Measurements from ENCODE around the gene LPP. TPM values are rescaled to one million over a fixed set of nuclear protein-coding genes. Genes with fewer than 3 reads are reported as not detected.

LPP gene
- polyA plus RNA-seq, 2 donors = 10.5 to 12.9 TPM

GRCh38 chr3:188537606-188538005 lies 383.6 kb downstream of the LPP start:
- Histone ChIP-seq H3K27ac (ENCODE audit: low read depth in 2 of 2, low read length in 1 of 2) (no peak overlapping the region), H3K36me3 (ENCODE audit: control insufficient read depth in 2 of 2, insufficient read depth in 2 of 2, low read length in 1 of 2) (no peaks in the 10 kb centered on the region), H3K4me3 (ENCODE audit: low read depth in 1 of 2, low read length in 2 of 2) (no peak overlapping the region), H3K4me1 (ENCODE audit: control insufficient read depth in 2 of 2, insufficient read depth in 2 of 2, low read length in 1 of 2) (peaks cover 0 to 2% of the 10 kb centered on the region in 2 donors), H3K27me3 (ENCODE audit: control insufficient read depth in 1 of 2, insufficient read depth in 2 of 2, low read length in 2 of 2) (no peaks in the 10 kb centered on the region), H3K9me3 (ENCODE audit: control insufficient read depth in 2 of 2, insufficient read depth in 1 of 2, low read depth in 1 of 2, low read length in 1 of 2) (no peaks in the 10 kb centered on the region)
- 93 to 94% methylated on average over 3 of the region's 3 CpGs for WGBS, 2 donors

GRCh38 chr3:188539037-188539436 lies 385.1 kb downstream of the LPP start:
- Histone ChIP-seq H3K9me3 (ENCODE audit: control insufficient read depth in 2 of 2, insufficient read depth in 1 of 2, low read depth in 1 of 2, low read length in 1 of 2) (no peaks in the 10 kb centered on the region), H3K36me3 (ENCODE audit: control insufficient read depth in 2 of 2, insufficient read depth in 2 of 2, low read length in 1 of 2) (no peaks in the 10 kb centered on the region), H3K4me3 (ENCODE audit: low read depth in 1 of 2, low read length in 2 of 2) (no peak overlapping the region), H3K4me1 (ENCODE audit: control insufficient read depth in 2 of 2, insufficient read depth in 2 of 2, low read length in 1 of 2) (peaks cover 0 to under 1% of the 10 kb centered on the region in 2 donors), H3K27ac (ENCODE audit: low read depth in 2 of 2, low read length in 1 of 2) (no peak overlapping the region), H3K27me3 (ENCODE audit: control insufficient read depth in 1 of 2, insufficient read depth in 2 of 2, low read length in 2 of 2) (no peaks in the 10 kb centered on the region)
- WGBS, 2 donors = 98 to 99% methylated on average over 3 of the region's 3 CpGs

GRCh38 chr3:188539631-188540194 lies 385.8 kb downstream of the LPP start:
- Histone ChIP-seq H3K9me3 (ENCODE audit: control insufficient read depth in 2 of 2, insufficient read depth in 1 of 2, low read depth in 1 of 2, low read length in 1 of 2) (no peaks in the 10 kb centered on the region), H3K36me3 (ENCODE audit: control insufficient read depth in 2 of 2, insufficient read depth in 2 of 2, low read length in 1 of 2) (no peaks in the 10 kb centered on the region), H3K27ac (ENCODE audit: low read depth in 2 of 2, low read length in 1 of 2) (no peak overlapping the region), H3K27me3 (ENCODE audit: control insufficient read depth in 1 of 2, insufficient read depth in 2 of 2, low read length in 2 of 2) (no peaks in the 10 kb centered on the region), H3K4me1 (ENCODE audit: control insufficient read depth in 2 of 2, insufficient read depth in 2 of 2, low read length in 1 of 2) (no peaks in the 10 kb centered on the region), H3K4me3 (ENCODE audit: low read depth in 1 of 2, low read length in 2 of 2) (no peak overlapping the region)

- WGBS, 2 donors = 87 to 89% methylated on average over 1 of the region's 1 CpG
- Histone ChIP-seq H3K36me3 (ENCODE audit: control insufficient read depth in 2 of 2, insufficient read depth in 2 of 2, low read length in 1 of 2) (peaks cover 0 to 2% of the 10 kb centered on the region in 2 donors), H3K4me3 (ENCODE audit: low read depth in 1 of 2, low read length in 2 of 2) (no peak overlapping the region), H3K4me1 (ENCODE audit: control insufficient read depth in 2 of 2, insufficient read depth in 2 of 2, low read length in 1 of 2) (no peaks in the 10 kb centered on the region), H3K27ac (ENCODE audit: low read depth in 2 of 2, low read length in 1 of 2) (no peak overlapping the region), H3K27me3 (ENCODE audit: control insufficient read depth in 1 of 2, insufficient read depth in 2 of 2, low read length in 2 of 2) (no peaks in the 10 kb centered on the region), H3K9me3 (ENCODE audit: control insufficient read depth in 2 of 2, insufficient read depth in 1 of 2, low read depth in 1 of 2, low read length in 1 of 2) (no peaks in the 10 kb centered on the region)
Observed at GRCh38 chr3:188542196-188542595, 388.2 kb downstream of the LPP start.

- Histone ChIP-seq H3K4me1 (ENCODE audit: control insufficient read depth in 2 of 2, insufficient read depth in 2 of 2, low read length in 1 of 2) (no peaks in the 10 kb centered on the region), H3K27me3 (ENCODE audit: control insufficient read depth in 1 of 2, insufficient read depth in 2 of 2, low read length in 2 of 2) (no peaks in the 10 kb centered on the region), H3K36me3 (ENCODE audit: control insufficient read depth in 2 of 2, insufficient read depth in 2 of 2, low read length in 1 of 2) (peaks cover 0 to 2% of the 10 kb centered on the region in 2 donors), H3K27ac (ENCODE audit: low read depth in 2 of 2, low read length in 1 of 2) (no peak overlapping the region), H3K4me3 (ENCODE audit: low read depth in 1 of 2, low read length in 2 of 2) (no peak overlapping the region), H3K9me3 (ENCODE audit: control insufficient read depth in 2 of 2, insufficient read depth in 1 of 2, low read depth in 1 of 2, low read length in 1 of 2) (no peaks in the 10 kb centered on the region)
Observed at GRCh38 chr3:188544012-188544411, 390.1 kb downstream of the LPP start.

- Histone ChIP-seq H3K9me3 (ENCODE audit: control insufficient read depth in 2 of 2, insufficient read depth in 1 of 2, low read depth in 1 of 2, low read length in 1 of 2) (no peaks in the 10 kb centered on the region), H3K36me3 (ENCODE audit: control insufficient read depth in 2 of 2, insufficient read depth in 2 of 2, low read length in 1 of 2) (peaks cover 0 to 2% of the 10 kb centered on the region in 2 donors), H3K27me3 (ENCODE audit: control insufficient read depth in 1 of 2, insufficient read depth in 2 of 2, low read length in 2 of 2) (no peaks in the 10 kb centered on the region), H3K27ac (ENCODE audit: low read depth in 2 of 2, low read length in 1 of 2) (no peak overlapping the region), H3K4me3 (ENCODE audit: low read depth in 1 of 2, low read length in 2 of 2) (no peak overlapping the region), H3K4me1 (ENCODE audit: control insufficient read depth in 2 of 2, insufficient read depth in 2 of 2, low read length in 1 of 2) (no peaks in the 10 kb centered on the region)
- 72 to 87% methylated on average over 6 of the region's 6 CpGs for WGBS, 2 donors
Observed at GRCh38 chr3:188546835-188547670, 393.1 kb downstream of the LPP start.

GRCh38 chr3:188553569-188553968 lies 399.6 kb downstream of the LPP start:
- Histone ChIP-seq H3K27me3 (ENCODE audit: control insufficient read depth in 1 of 2, insufficient read depth in 2 of 2, low read length in 2 of 2) (no peaks in the 10 kb centered on the region), H3K4me3 (ENCODE audit: low read depth in 1 of 2, low read length in 2 of 2) (no peak overlapping the region), H3K27ac (ENCODE audit: low read depth in 2 of 2, low read length in 1 of 2) (no peak overlapping the region), H3K36me3 (ENCODE audit: control insufficient read depth in 2 of 2, insufficient read depth in 2 of 2, low read length in 1 of 2) (no peaks in the 10 kb centered on the region), H3K4me1 (ENCODE audit: control insufficient read depth in 2 of 2, insufficient read depth in 2 of 2, low read length in 1 of 2) (no peaks in the 10 kb centered on the region), H3K9me3 (ENCODE audit: control insufficient read depth in 2 of 2, insufficient read depth in 1 of 2, low read depth in 1 of 2, low read length in 1 of 2) (no peaks in the 10 kb centered on the region)
- 78 to 87% methylated on average over 3 of the region's 3 CpGs for WGBS, 2 donors

- no peaks in the 10 kb centered on the region for H3K27me3 ChIP-seq (ENCODE audit: control insufficient read depth in 1 of 2, insufficient read depth in 2 of 2, low read length in 2 of 2)
- H3K9me3 ChIP-seq (ENCODE audit: control insufficient read depth in 2 of 2, insufficient read depth in 1 of 2, low read depth in 1 of 2, low read length in 1 of 2) = no peaks in the 10 kb centered on the region
- no peak overlapping the region for H3K27ac ChIP-seq (ENCODE audit: low read depth in 2 of 2, low read length in 1 of 2)
- no peak overlapping the region for H3K4me3 ChIP-seq (ENCODE audit: low read depth in 1 of 2, low read length in 2 of 2)
- no peaks in the 10 kb centered on the region for H3K4me1 ChIP-seq (ENCODE audit: control insufficient read depth in 2 of 2, insufficient read depth in 2 of 2, low read length in 1 of 2)
- no peaks in the 10 kb centered on the region for H3K36me3 ChIP-seq (ENCODE audit: control insufficient read depth in 2 of 2, insufficient read depth in 2 of 2, low read length in 1 of 2)
- 90% methylated on average over 1 of the region's 1 CpG for WGBS, 2 donors
Observed at GRCh38 chr3:188554404-188554803, 400.4 kb downstream of the LPP start.

GRCh38 chr3:188557235-188557634 lies 403.3 kb downstream of the LPP start:
- 57 to 81% methylated on average over 3 of the region's 3 CpGs for WGBS, 2 donors
- Histone ChIP-seq H3K9me3 (ENCODE audit: control insufficient read depth in 2 of 2, insufficient read depth in 1 of 2, low read depth in 1 of 2, low read length in 1 of 2) (no peaks in the 10 kb centered on the region), H3K4me1 (ENCODE audit: control insufficient read depth in 2 of 2, insufficient read depth in 2 of 2, low read length in 1 of 2) (no peaks in the 10 kb centered on the region), H3K27me3 (ENCODE audit: control insufficient read depth in 1 of 2, insufficient read depth in 2 of 2, low read length in 2 of 2) (no peaks in the 10 kb centered on the region), H3K27ac (ENCODE audit: low read depth in 2 of 2, low read length in 1 of 2) (no peak overlapping the region), H3K4me3 (ENCODE audit: low read depth in 1 of 2, low read length in 2 of 2) (no peak overlapping the region), H3K36me3 (ENCODE audit: control insufficient read depth in 2 of 2, insufficient read depth in 2 of 2, low read length in 1 of 2) (no peaks in the 10 kb centered on the region)
